CD14-positive monocyte (primary cell): ENCODE results near the gene ARHGAP32. TPM values are rescaled to one million over a fixed set of nuclear protein-coding genes. Genes with fewer than 3 reads are reported as not detected.

Source experiments
- DNase-seq, 3 donors: peaks; one replicate each; pipeline ENCODE4 v3.0.0-alpha.2; 2011 to 2022
- H2AFZ ChIP-seq: 2 replicates; pipeline ENCODE4 v1.6.0; 2012; ENCODE audit warnings: mild to moderate bottlenecking, low read depth, low read length, inconsistent platforms; ENCODE audit not compliant: insufficient read depth, poor library complexity, severe bottlenecking
- H3K27ac ChIP-seq, 2 donors: 1 replicate in 1 of 2; 2 replicates in 1 of 2; pipeline ENCODE4 v1.5.1; 2012 to 2013; ENCODE audit warnings: low read length in 2 of 2, control low read depth in 1 of 2, inconsistent platforms in 1 of 2, low read depth in 1 of 2, mild to moderate bottlenecking in 1 of 2
- H3K27me3 ChIP-seq, 2 donors: one replicate each; pipeline versions ENCODE4 v1.6.0 to v1.6.1; 2011 to 2013; ENCODE audit warnings: low read length in 2 of 2; ENCODE audit not compliant: control insufficient read depth in 2 of 2, insufficient read depth in 2 of 2
- H3K36me3 ChIP-seq, 2 donors: replicated peaks in 1 of 2; 1 replicate in 1 of 2; 2 replicates in 1 of 2; pipeline versions ENCODE4 v1.5.1 to v1.6.1; 2012 to 2013; ENCODE audit warnings: low read length in 2 of 2, control low read depth in 1 of 2, inconsistent platforms in 1 of 2, mild to moderate bottlenecking in 1 of 2; ENCODE audit not compliant: insufficient read depth in 2 of 2, control insufficient read depth in 1 of 2
- H3K4me1 ChIP-seq, 2 donors: 1 replicate in 1 of 2; 2 replicates in 1 of 2; pipeline versions ENCODE4 v1.5.1 to v1.6.1; 2012 to 2013; ENCODE audit warnings: low read length in 2 of 2, control low read depth in 1 of 2, inconsistent platforms in 1 of 2, mild to moderate bottlenecking in 1 of 2, moderate library complexity in 1 of 2; ENCODE audit not compliant: insufficient read depth in 2 of 2, control insufficient read depth in 1 of 2
- H3K4me2 ChIP-seq: replicated peaks from 2 replicates; pipeline ENCODE3; 2012; ENCODE audit warnings: low read length, moderate library complexity, mild to moderate bottlenecking; ENCODE audit not compliant: poor library complexity, severe bottlenecking; ENCODE audit errors: extremely low read depth
- H3K4me3 ChIP-seq, 3 experiments: fragments of 200-600 bp in 1 of 3; sonication (generic) in 1 of 3; replicated peaks in 1 of 3; 1 replicate in 2 of 3; 2 replicates in 1 of 3; pipeline ENCODE4 v1.5.1; 2011 to 2013; ENCODE audit warnings: low read length in 3 of 3, mild to moderate bottlenecking in 3 of 3, control low read depth in 2 of 3, low read depth in 2 of 3, inconsistent platforms in 1 of 3, moderate library complexity in 1 of 3
- H3K79me2 ChIP-seq: 2 replicates; pipeline ENCODE4 v1.6.0; 2012; ENCODE audit warnings: mild to moderate bottlenecking, control low read depth, inconsistent platforms, low read length, moderate library complexity; ENCODE audit not compliant: insufficient read depth
- H3K9ac ChIP-seq: 2 replicates; pipeline ENCODE4 v1.6.0; 2017; ENCODE audit warnings: low read length, mild to moderate bottlenecking; ENCODE audit not compliant: insufficient read depth, poor library complexity, severe bottlenecking
- H3K9me3 ChIP-seq, 2 donors: replicated peaks in 1 of 2; 1 replicate in 1 of 2; 2 replicates in 1 of 2; pipeline versions ENCODE4 v1.5.1 to v1.6.1; 2012 to 2013; ENCODE audit warnings: low read length in 2 of 2, control low read depth in 1 of 2; ENCODE audit not compliant: control insufficient read depth in 1 of 2, insufficient read depth in 1 of 2
- H4K20me1 ChIP-seq: 2 replicates; pipeline ENCODE4 v1.6.0; 2012; ENCODE audit warnings: mild to moderate bottlenecking, low read length, control low read depth, moderate library complexity; ENCODE audit not compliant: insufficient read depth
- H3K27ac Mint-ChIP-seq, 7 donors: one replicate each; pipeline ENCODE4 v1.8.0; 2020; ENCODE audit warnings: mild to moderate bottlenecking in 7 of 7, mixed read lengths in 7 of 7, moderate library complexity in 6 of 7, inconsistent platforms in 2 of 7
- H3K27me3 Mint-ChIP-seq, 3 donors: one replicate each; pipeline ENCODE4 v1.8.0; 2021 to 2022; ENCODE audit warnings: low read depth in 3 of 3, mild to moderate bottlenecking in 3 of 3, mixed read lengths in 3 of 3, moderate library complexity in 3 of 3, inconsistent platforms in 1 of 3
- H3K36me3 Mint-ChIP-seq, 2 donors: one replicate each; pipeline ENCODE4 v1.8.0; 2020; ENCODE audit warnings: mixed read lengths in 2 of 2, inconsistent platforms in 1 of 2, mild to moderate bottlenecking in 1 of 2
- H3K4me1 Mint-ChIP-seq: one replicate; pipeline ENCODE4 v1.8.0; 2020; ENCODE audit warnings: mild to moderate bottlenecking, mixed read lengths
- H3K4me3 Mint-ChIP-seq, 2 donors: one replicate each; pipeline ENCODE4 v1.8.0; 2020; ENCODE audit warnings: mild to moderate bottlenecking in 2 of 2, mixed read lengths in 2 of 2, moderate library complexity in 1 of 2
- H3K9me3 Mint-ChIP-seq, 7 donors: one replicate each; pipeline ENCODE4 v1.8.0; 2020 to 2022; ENCODE audit warnings: mixed read lengths in 7 of 7, mild to moderate bottlenecking in 6 of 7, moderate library complexity in 6 of 7, inconsistent platforms in 2 of 7
- CTCF ChIP-seq: fragments of 200-600 bp; IDR thresholded peaks from one replicate; pipeline ENCODE4 v1.8.0; 2022; ENCODE audit warnings: antibody characterized with exemption, mild to moderate bottlenecking
- WGBS: methylation state at CpG from one replicate; pipeline ENCODE4 v1.1.5; 2013; ENCODE audit warnings: missing lambda C conversion rate; ENCODE audit not compliant: insufficient coverage; 5-methylcytosine and 5-hydroxymethylcytosine counted together
- intact Hi-C, 2 donors: fragments of 100-400 bp; cut with micrococcal nuclease; formaldehyde crosslinking; loops; one replicate each; pipeline versions ENCODE4 v1.15.0 to v1.15.1; 2023
- polyA plus RNA-seq, 3 donors: library from polyadenylated mRNA; depleted of rRNA in 1 of 3; unstranded in 2 of 3; stranded (reverse) in 1 of 3; fragments of 300-500 nt in 2 of 3; fragments of >200 nt in 1 of 3; fragmentation: Illumina TruSeq in 2 of 3; gene quantifications; 1 replicate in 2 of 3; 2 replicates in 1 of 3; pipeline ENCODE4 v1.2.3, GENCODE V29; 2012 to 2021

ARHGAP32 gene
- polyA plus RNA-seq, 3 donors = 0.13 to 3.4 (median 0.72) TPM

DNA sequence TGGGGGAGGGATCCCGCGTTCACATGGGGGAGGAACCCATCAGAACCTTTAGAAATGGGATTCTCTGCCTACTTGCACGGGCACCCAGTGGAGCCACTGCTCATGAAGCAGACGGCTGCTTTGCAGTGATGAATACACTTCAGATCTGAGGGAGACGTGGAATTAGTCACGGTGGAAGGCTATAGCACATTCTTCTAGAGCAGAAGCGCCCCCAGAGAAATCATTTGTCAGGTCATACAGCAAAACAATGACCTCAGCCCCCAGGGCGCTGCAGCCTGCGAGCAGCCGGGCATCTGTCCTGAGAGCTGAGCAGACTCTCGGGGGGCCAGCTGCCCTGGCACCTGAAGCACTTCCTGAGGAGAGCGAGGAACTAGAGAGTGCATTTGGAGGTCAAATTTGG, 262.1 kb downstream of the ARHGAP32 start:
- no peak overlapping the region for H3K27ac ChIP-seq
- H3K79me2 ChIP-seq = no peaks in the 10 kb centered on the region
- no peak overlapping the region for H3K9ac ChIP-seq
- Mint-ChIP-seq H3K27me3 (peaks cover 2 to 4% (median 3%) of the 10 kb centered on the region in 3 donors), H3K36me3 (no peaks in the 10 kb centered on the region), H3K4me1 (peaks cover 15% of the 10 kb centered on the region), H3K27ac (peak overlapping the region in 1 of 7 donors; percentile 23), H3K4me3 (no peak overlapping the region), H3K9me3 (peaks cover 0 to 3% (median 0%) of the 10 kb centered on the region in 7 donors)
- H3K36me3 ChIP-seq = no peaks in the 10 kb centered on the region
- H3K9me3 ChIP-seq = peaks cover 0 to 2% of the 10 kb centered on the region in 2 donors
- no peaks in the 10 kb centered on the region for H4K20me1 ChIP-seq
- DNase-seq = no peak
- H3K27me3 ChIP-seq = no peaks in the 10 kb centered on the region
- H3K4me2 ChIP-seq = no peak overlapping the region
- WGBS = 95% methylated on average over 5 of the region's 12 CpGs
- no peak overlapping the region for H2AFZ ChIP-seq
- TF ChIP-seq CTCF = no peak
- intact Hi-C loops = no loop called here
- no peak overlapping the region for H3K4me3 ChIP-seq
- peaks cover 6 to 13% of the 10 kb centered on the region in 2 donors for H3K4me1 ChIP-seq

- H4K20me1 ChIP-seq = no peaks in the 10 kb centered on the region
- no peak overlapping the region for H3K27ac ChIP-seq
- H3K36me3 ChIP-seq = no peaks in the 10 kb centered on the region
- no peak overlapping the region for H3K4me2 ChIP-seq
- peaks cover 0 to 2% of the 10 kb centered on the region in 2 donors for H3K9me3 ChIP-seq
- Mint-ChIP-seq H3K27ac (no peak overlapping the region), H3K27me3 (peaks cover 2 to 4% (median 3%) of the 10 kb centered on the region in 3 donors), H3K4me3 (no peak overlapping the region), H3K36me3 (no peaks in the 10 kb centered on the region), H3K4me1 (peaks cover 15% of the 10 kb centered on the region), H3K9me3 (peaks cover 0 to 3% (median 0%) of the 10 kb centered on the region in 7 donors)
- peaks cover 6 to 13% of the 10 kb centered on the region in 2 donors for H3K4me1 ChIP-seq
- no peaks in the 10 kb centered on the region for H3K27me3 ChIP-seq
- H3K9ac ChIP-seq = no peak overlapping the region
- H3K4me3 ChIP-seq = no peak overlapping the region
- no peak for DNase-seq
- no peaks in the 10 kb centered on the region for H3K79me2 ChIP-seq
- intact Hi-C loops = no loop called here
- H2AFZ ChIP-seq = no peak overlapping the region
- WGBS = 94% methylated on average over 4 of the region's 5 CpGs
- TF ChIP-seq CTCF = no peak
Measured at GRCh38 chr11:128929468-128929867, 262.7 kb downstream of the ARHGAP32 start.
